ENCODE data around the gene PATL1. TPM values are rescaled to one million over a fixed set of nuclear protein-coding genes. Genes with fewer than 3 reads are reported as not detected.
A peak's percentile ranks its signal among the peaks of the same experiment; 100 is the strongest.
"Not testable (repeated sequence)": the region's sequence is repeated elsewhere in the genome, so short reads cannot be mapped to it uniquely, and the experiment has no call there.

The PATL1 gene
- total and polyA plus RNA-seq, 2 donors (not counting 1 experiment from before 2014, with no cell fraction given): 11.6 to 68.1 TPM

DNA sequence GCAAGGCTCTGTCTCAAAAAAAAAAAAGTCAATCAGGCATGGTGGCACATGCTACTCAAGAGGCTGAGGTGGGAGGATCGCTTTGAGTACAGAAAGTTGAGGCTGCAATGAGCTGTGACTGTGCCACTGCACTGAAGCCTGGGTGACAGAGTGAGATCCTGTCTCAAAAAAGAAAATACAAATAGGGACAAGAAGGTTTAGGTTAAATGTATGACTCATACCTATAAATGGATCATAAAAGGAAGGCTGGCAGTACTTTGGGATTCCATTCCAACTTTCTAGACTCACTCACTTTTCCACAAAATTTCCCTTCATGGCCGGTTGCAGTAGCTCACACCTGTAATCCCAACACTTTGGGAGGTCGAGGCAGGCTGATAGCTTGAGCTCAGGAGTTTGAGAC, 27.7 kb downstream of the PATL1 start:
- no peaks in the 10 kb centered on the region for H4K20me1 ChIP-seq (ENCODE audit: control insufficient read depth, extremely low read depth, insufficient read depth, low read length)
- no peak overlapping the region for H3K4me2 ChIP-seq (ENCODE audit: extremely low read depth, insufficient read depth, low read length)
- H3K9me3 ChIP-seq (ENCODE audit: control insufficient read depth, insufficient read depth, low read depth, low read length): no peaks in the 10 kb centered on the region
- no peak overlapping the region for H2AFZ ChIP-seq (ENCODE audit: low read length)
- DNase-seq (ENCODE audit: low read depth in 2 of 2): no peak
- H3K9ac ChIP-seq (ENCODE audit: insufficient read depth, low read length): no peak overlapping the region
- peaks cover 24% of the 10 kb centered on the region for H3K36me3 ChIP-seq (ENCODE audit: control insufficient read depth, insufficient read depth, low read length)
- no peak overlapping the region for H3K4me3 ChIP-seq (replicated peaks in 1 of 4; ENCODE audit: control extremely low read depth in 1 of 4, insufficient read depth in 1 of 4, low read depth in 3 of 4, low read length in 4 of 4)
- no peaks in the 10 kb centered on the region for H3K79me2 ChIP-seq (ENCODE audit: control insufficient read depth, insufficient read depth, low read length)
- no peaks in the 10 kb centered on the region for H3K4me1 ChIP-seq (ENCODE audit: control insufficient read depth, extremely low read depth, insufficient read depth, low read length)
- H3K27ac ChIP-seq (ENCODE audit: insufficient read depth, low read length): no peak overlapping the region
- H3K27me3 ChIP-seq (ENCODE audit: control insufficient read depth, insufficient read depth, low read length): no peaks in the 10 kb centered on the region
- TF ChIP-seq EZH2 (IDR thresholded peaks at IDR 0.05; ENCODE audit: low read length, missing control alignments) (no peak), CTCF (conservative IDR thresholded peaks at IDR 0.05 in 1 of 2, IDR thresholded peaks at IDR 0.05 in 1 of 2; ENCODE audit: low read depth in 1 of 2, low read length in 2 of 2) (no peak)

DNA sequence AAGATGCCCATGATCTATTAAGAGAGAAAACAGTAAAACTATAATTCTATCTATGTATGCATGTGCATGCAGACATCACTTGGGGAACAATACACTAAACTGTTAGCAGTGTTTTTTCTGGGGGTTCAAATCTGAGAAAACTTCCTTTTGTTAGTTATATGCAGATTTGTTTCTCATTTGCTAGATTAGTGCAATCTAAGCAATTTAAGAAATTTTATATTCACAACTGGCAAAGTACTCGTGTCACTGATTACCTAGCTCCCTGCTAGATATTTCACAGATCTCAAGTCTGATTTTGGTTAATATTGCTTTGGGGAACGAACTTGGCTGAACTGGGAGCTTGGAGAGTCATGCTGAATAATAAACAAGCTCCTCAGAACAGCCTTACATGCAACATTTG, 38.3 kb downstream of the PATL1 start:
- Histone ChIP-seq H3K36me3 (ENCODE audit: control insufficient read depth, insufficient read depth, low read length) (no peaks in the 10 kb centered on the region), H3K4me1 (ENCODE audit: control insufficient read depth, extremely low read depth, insufficient read depth, low read length) (no peaks in the 10 kb centered on the region)

GRCh38 chr11:59629996-59630395, 38.8 kb downstream of the PATL1 start:
- no peak for TF ChIP-seq EZH2 (IDR thresholded peaks at IDR 0.05; ENCODE audit: low read length, missing control alignments)
- TF ChIP-seq CTCF (conservative IDR thresholded peaks at IDR 0.05 in 1 of 2, IDR thresholded peaks at IDR 0.05 in 1 of 2; ENCODE audit: low read depth in 1 of 2, low read length in 2 of 2): no peak
- Histone ChIP-seq H3K9ac (ENCODE audit: insufficient read depth, low read length) (no peak overlapping the region), H4K20me1 (ENCODE audit: control insufficient read depth, extremely low read depth, insufficient read depth, low read length) (no peaks in the 10 kb centered on the region), H3K36me3 (ENCODE audit: control insufficient read depth, insufficient read depth, low read length) (no peaks in the 10 kb centered on the region), H3K4me3 (replicated peaks in 1 of 4; ENCODE audit: control extremely low read depth in 1 of 4, insufficient read depth in 1 of 4, low read depth in 3 of 4, low read length in 4 of 4) (no peak overlapping the region), H3K27me3 (ENCODE audit: control insufficient read depth, insufficient read depth, low read length) (no peaks in the 10 kb centered on the region), H3K27ac (ENCODE audit: insufficient read depth, low read length) (no peak overlapping the region), H3K9me3 (ENCODE audit: control insufficient read depth, insufficient read depth, low read depth, low read length) (no peaks in the 10 kb centered on the region), H3K4me1 (ENCODE audit: control insufficient read depth, extremely low read depth, insufficient read depth, low read length) (no peaks in the 10 kb centered on the region), H3K79me2 (ENCODE audit: control insufficient read depth, insufficient read depth, low read length) (no peaks in the 10 kb centered on the region), H2AFZ (ENCODE audit: low read length) (no peak overlapping the region), H3K4me2 (ENCODE audit: extremely low read depth, insufficient read depth, low read length) (no peak overlapping the region)
- no peak for DNase-seq (ENCODE audit: low read depth in 2 of 2)

More for the DNA sequence above, 38.3 kb downstream of the PATL1 start:
- no peak for TF ChIP-seq EZH2 (IDR thresholded peaks at IDR 0.05; ENCODE audit: low read length, missing control alignments)
- no peak for TF ChIP-seq CTCF (conservative IDR thresholded peaks at IDR 0.05 in 1 of 2, IDR thresholded peaks at IDR 0.05 in 1 of 2; ENCODE audit: low read depth in 1 of 2, low read length in 2 of 2)
- no peak for DNase-seq (ENCODE audit: low read depth in 2 of 2)
- Histone ChIP-seq H3K27me3 (ENCODE audit: control insufficient read depth, insufficient read depth, low read length) (no peaks in the 10 kb centered on the region), H4K20me1 (ENCODE audit: control insufficient read depth, extremely low read depth, insufficient read depth, low read length) (no peaks in the 10 kb centered on the region), H3K4me3 (replicated peaks in 1 of 4; ENCODE audit: control extremely low read depth in 1 of 4, insufficient read depth in 1 of 4, low read depth in 3 of 4, low read length in 4 of 4) (no peak overlapping the region), H3K79me2 (ENCODE audit: control insufficient read depth, insufficient read depth, low read length) (no peaks in the 10 kb centered on the region), H3K9ac (ENCODE audit: insufficient read depth, low read length) (no peak overlapping the region), H3K27ac (ENCODE audit: insufficient read depth, low read length) (no peak overlapping the region), H3K4me2 (ENCODE audit: extremely low read depth, insufficient read depth, low read length) (no peak overlapping the region), H3K9me3 (ENCODE audit: control insufficient read depth, insufficient read depth, low read depth, low read length) (no peaks in the 10 kb centered on the region), H2AFZ (ENCODE audit: low read length) (no peak overlapping the region)

- H3K27me3 ChIP-seq (ENCODE audit: control insufficient read depth, insufficient read depth, low read length); H3K79me2 ChIP-seq (ENCODE audit: control insufficient read depth, insufficient read depth, low read length); H3K4me1 ChIP-seq (ENCODE audit: control insufficient read depth, extremely low read depth, insufficient read depth, low read length); H3K9me3 ChIP-seq (ENCODE audit: control insufficient read depth, insufficient read depth, low read depth, low read length); H3K27ac ChIP-seq (ENCODE audit: insufficient read depth, low read length); H3K4me3 ChIP-seq (replicated peaks in 1 of 4; ENCODE audit: control extremely low read depth in 1 of 4, insufficient read depth in 1 of 4, low read depth in 3 of 4, low read length in 4 of 4); H4K20me1 ChIP-seq (ENCODE audit: control insufficient read depth, extremely low read depth, insufficient read depth, low read length); H3K9ac ChIP-seq (ENCODE audit: insufficient read depth, low read length); H3K4me2 ChIP-seq (ENCODE audit: extremely low read depth, insufficient read depth, low read length); H3K36me3 ChIP-seq (ENCODE audit: control insufficient read depth, insufficient read depth, low read length); H2AFZ ChIP-seq (ENCODE audit: low read length): not testable (repeated sequence)
- peak in 1 of 2 donors; percentile 27 for DNase-seq (ENCODE audit: low read depth in 2 of 2)
These were observed 41.9 kb downstream of the PATL1 start for GRCh38 chr11:59626969-59627368.

All from fibroblast of lung (primary cell).